WI38 (cell line): ENCODE measurements around the gene LRRC42.
"Not testable (repeated sequence)": the region's sequence is repeated elsewhere in the genome, so short reads cannot be mapped to it uniquely, and the experiment has no call there.

Experiments used
- H3K4me3 ChIP-seq: 2 replicates; pipeline ENCODE4 v1.5.1; 2011; ENCODE audit warnings: low read depth, mild to moderate bottlenecking, control low read depth, low read length
- TF ChIP-seq, protein P1 (sequence below): IDR thresholded peaks from 2 replicates; pipeline ENCODE4 v1.5.1; 2012; ENCODE audit warnings: low read depth, mild to moderate bottlenecking, control low read depth, low read length

Gene LRRC42

DNA sequence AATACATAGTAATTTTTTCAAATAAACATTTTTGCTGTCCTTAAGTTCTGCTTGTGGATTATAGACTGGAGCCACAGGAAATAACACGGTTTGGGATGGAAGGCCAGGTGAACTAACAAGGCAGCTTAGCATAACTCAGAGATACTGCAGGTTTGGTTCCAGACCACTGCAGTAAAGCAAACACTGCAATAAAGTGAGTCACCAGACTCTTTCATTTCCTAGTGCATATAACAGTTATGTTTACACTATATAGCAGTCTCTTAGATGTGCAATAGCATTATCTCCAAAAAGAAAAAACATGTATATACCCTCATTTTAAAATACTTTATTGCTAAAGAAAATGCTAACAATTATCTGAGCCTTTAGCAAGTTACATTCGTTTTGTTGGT, 22.0 kb downstream of the LRRC42 start:
- TF ChIP-seq, protein P1, sequence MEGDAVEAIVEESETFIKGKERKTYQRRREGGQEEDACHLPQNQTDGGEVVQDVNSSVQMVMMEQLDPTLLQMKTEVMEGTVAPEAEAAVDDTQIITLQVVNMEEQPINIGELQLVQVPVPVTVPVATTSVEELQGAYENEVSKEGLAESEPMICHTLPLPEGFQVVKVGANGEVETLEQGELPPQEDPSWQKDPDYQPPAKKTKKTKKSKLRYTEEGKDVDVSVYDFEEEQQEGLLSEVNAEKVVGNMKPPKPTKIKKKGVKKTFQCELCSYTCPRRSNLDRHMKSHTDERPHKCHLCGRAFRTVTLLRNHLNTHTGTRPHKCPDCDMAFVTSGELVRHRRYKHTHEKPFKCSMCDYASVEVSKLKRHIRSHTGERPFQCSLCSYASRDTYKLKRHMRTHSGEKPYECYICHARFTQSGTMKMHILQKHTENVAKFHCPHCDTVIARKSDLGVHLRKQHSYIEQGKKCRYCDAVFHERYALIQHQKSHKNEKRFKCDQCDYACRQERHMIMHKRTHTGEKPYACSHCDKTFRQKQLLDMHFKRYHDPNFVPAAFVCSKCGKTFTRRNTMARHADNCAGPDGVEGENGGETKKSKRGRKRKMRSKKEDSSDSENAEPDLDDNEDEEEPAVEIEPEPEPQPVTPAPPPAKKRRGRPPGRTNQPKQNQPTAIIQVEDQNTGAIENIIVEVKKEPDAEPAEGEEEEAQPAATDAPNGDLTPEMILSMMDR, result no peak
- no peak overlapping the region for H3K4me3 ChIP-seq

DNA sequence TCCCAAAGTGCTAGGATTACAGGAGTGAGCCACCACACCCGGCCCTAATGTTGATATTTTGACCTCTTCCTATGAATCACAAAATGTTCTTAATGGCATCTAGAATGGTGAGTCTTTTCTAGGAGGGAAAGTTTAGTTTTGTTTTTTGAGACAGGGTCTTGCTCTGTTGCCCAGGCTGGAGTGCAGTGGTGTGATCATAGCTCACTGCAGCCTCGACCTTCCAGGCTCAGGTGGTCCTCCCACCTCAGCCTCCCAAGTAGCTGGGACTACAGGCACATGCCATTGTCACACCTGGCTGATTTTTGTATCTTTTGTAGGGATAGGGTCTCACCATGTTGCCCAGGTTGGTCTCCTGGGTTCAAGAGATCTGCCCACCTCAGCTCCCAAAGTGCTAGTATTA, 23.2 kb downstream of the LRRC42 start:
- H3K4me3 ChIP-seq, result not testable (repeated sequence)

GRCh38 chr1:53971718-53972117, 25.6 kb downstream of the LRRC42 start:
- TF ChIP-seq, protein P1, result no peak

GRCh38 chr1:53975861-53976260, 29.7 kb downstream of the LRRC42 start:
- TF ChIP-seq, protein P1, result no peak
- H3K4me3 ChIP-seq, result no peak overlapping the region

More at GRCh38 chr1:53971718-53972117, 25.6 kb downstream of the LRRC42 start:
- no peak overlapping the region for H3K4me3 ChIP-seq

- H3K4me3 ChIP-seq, result no peak overlapping the region
- TF ChIP-seq, protein P1, result no peak
These were observed 33.7 kb downstream of the LRRC42 start for GRCh38 chr1:53979712-53980450.

DNA sequence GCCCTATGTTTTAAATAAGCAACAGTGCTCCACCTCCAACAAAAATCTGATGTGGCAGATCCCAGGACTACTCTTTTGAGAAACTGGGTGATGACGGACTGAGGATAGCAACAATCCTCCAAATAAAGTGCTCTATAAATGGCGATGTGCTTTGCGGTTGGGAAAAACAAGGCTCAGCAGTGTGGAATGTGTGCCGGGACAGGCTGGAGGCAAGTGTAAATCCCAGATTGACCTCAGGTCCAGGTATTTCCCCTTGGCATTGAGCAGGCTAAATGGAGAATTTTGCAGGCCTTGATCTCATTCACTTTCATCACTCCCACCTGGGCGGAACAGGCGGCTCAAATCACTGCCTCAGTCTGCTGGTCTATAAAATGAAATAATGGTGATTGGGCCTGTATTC, 35.1 kb downstream of the LRRC42 start:
- TF ChIP-seq, protein P1, result no peak
- H3K4me3 ChIP-seq, result no peak overlapping the region

- TF ChIP-seq, protein P1, result no peak
- peak overlapping the region; percentile 39 for H3K4me3 ChIP-seq
These were observed 36.0 kb downstream of the LRRC42 start for GRCh38 chr1:53982034-53982762.
